ENCODE measurements around the gene LILRA2.
A peak's percentile ranks its signal among the peaks of the same experiment; 100 is the strongest.
"Not testable (repeated sequence)": the region's sequence is repeated elsewhere in the genome, so short reads cannot be mapped to it uniquely, and the experiment has no call there.

LILRA2 gene

GRCh38 chr19:54608792-54609191 is 35.2 kb downstream of the LILRA2 start:
- DNase-seq = no peak

- no peak for DNase-seq
Observed at GRCh38 chr19:54609356-54609791, 35.8 kb downstream of the LILRA2 start.

DNA sequence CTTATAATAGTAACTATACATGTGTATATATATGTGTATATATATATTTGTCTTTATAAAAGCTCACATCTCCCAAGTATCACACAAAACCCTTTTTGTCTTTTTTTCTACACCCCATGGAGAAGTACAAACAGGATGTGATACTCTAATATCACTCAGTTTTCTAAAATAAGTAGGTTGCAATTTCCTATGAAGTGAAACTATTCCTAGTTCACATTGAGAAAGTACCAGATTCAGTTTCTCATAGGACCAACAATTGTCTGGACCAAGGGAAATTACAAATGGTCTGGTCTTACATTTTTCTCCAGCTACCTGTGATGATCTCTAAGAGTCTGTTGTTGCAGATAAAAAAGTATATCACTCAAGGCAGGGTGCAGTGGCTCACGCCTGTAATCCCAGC is 38.8 kb downstream of the LILRA2 start:
- no peak for DNase-seq

GRCh38 chr19:54614726-54615125 is 41.1 kb downstream of the LILRA2 start:
- DNase-seq = no peak

DNA sequence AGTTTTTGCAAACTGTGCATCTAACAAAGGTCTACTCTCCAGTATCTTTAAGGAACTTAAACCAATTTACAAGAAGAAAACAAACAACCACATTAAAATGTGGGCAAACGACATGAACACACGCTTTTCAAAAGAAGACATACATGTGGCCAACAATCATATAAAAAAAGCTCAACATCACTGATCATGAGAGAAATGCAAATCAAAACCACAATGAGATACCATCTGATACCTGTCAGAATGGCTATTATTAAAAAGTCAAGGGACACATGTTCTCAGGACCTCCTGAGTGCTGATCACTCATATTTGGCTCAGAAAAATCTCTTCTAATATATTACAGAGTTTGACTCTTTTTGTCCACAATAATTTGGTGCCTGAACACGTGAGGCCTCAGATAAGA is 42.5 kb downstream of the LILRA2 start:
- no peak for DNase-seq

- no peak for DNase-seq
Observed at GRCh38 chr19:54616821-54617560, 43.4 kb downstream of the LILRA2 start.

DNA sequence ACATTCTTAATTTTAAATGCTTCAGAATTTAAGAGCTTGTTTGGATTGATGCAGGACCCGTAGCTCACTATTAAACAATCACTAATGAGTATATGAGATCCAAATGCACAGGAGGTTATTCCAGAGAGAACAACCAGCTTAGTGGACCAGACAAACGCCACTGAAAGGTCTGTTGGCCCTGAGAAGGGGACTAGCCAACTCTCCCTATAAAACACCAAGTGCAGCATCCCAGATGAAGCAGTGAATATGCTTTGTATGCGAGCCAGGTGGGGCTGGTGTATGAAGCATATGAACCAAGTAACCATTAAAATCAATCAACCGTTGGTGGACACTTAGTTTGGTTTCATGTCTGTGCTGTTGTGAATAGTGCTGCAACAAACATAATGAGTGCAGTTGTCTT is 46.9 kb downstream of the LILRA2 start:
- DNase-seq = no peak

GRCh38 chr19:54622431-54622830 is 48.8 kb downstream of the LILRA2 start:
- DNase-seq = no peak

GRCh38 chr19:54624234-54624633 is 50.6 kb downstream of the LILRA2 start:
- DNase-seq = not testable (repeated sequence)

DNA sequence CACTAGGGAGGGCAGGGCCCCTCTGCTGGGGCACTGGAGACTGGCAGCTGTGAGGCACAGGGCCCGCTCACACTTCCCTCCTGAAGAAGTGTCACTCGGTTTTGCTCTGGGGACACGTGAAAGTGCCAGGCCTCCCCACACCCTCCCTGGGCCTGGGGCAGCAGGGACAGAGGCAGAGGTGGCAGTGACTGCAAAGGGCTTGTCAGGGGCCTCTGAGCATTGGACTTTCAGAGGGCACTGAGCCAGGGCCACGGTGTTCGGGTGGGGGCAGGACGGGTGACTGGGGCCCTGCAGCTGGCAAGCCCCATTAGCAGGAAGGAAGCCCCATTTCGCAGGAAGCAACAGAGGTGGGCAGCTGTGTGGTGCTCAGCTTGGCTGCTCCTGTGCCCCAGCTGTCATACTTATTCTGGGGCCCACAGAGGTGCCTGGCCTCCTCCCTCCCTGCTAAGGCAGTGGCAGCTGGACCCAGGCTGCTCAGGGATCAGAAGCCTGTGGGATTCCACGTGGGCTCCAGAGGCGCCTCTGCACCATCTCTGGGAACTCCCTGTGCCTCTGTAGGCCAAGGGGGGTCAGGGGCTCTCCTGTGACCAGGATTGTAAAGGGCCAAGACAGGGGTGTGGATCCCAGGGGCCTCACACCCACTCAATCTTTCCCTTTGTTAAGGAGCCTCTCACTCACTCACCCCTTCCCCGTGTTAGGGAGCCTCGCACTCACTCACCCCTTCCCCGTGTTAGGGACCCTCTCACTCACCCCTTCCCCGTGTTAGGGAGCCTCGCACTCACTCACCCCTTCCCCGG is 51.5 kb downstream of the LILRA2 start:
- DNase-seq = not testable (repeated sequence)

GRCh38 chr19:54626757-54627156 is 53.2 kb downstream of the LILRA2 start:
- no peak for DNase-seq

GRCh38 chr19:54627912-54628311 is 54.3 kb downstream of the LILRA2 start:
- not testable (repeated sequence) for DNase-seq

- DNase-seq = peak in 3 of 58 donors; percentile 1 to 4 (median 1)
Observed at GRCh38 chr19:54630262-54630661, 56.7 kb downstream of the LILRA2 start, which contains the start of gene LILRB1. LILRB1 (plus strand) TSS chr19:54630484; CDS start chr19:54631074, 590 bp downstream.

DNA sequence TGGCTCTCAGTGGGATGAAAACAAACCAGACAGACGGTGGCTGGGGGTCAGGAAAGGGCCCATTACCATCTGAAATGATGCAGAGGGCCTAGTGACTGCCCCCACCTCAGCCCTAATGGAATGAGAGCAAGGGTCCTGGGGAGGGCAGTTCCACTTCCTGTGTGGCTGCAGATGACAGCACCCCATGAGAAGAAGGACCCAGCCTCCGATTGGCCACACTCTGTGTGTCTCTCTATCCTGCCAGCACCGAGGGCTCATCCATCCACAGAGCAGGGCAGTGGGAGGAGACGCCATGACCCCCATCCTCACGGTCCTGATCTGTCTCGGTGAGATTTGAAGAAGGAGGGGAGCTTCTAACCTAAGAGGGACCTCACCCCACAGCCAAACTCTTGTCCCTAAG is 57.2 kb downstream of the LILRA2 start:
- DNase-seq = no peak

DNA sequence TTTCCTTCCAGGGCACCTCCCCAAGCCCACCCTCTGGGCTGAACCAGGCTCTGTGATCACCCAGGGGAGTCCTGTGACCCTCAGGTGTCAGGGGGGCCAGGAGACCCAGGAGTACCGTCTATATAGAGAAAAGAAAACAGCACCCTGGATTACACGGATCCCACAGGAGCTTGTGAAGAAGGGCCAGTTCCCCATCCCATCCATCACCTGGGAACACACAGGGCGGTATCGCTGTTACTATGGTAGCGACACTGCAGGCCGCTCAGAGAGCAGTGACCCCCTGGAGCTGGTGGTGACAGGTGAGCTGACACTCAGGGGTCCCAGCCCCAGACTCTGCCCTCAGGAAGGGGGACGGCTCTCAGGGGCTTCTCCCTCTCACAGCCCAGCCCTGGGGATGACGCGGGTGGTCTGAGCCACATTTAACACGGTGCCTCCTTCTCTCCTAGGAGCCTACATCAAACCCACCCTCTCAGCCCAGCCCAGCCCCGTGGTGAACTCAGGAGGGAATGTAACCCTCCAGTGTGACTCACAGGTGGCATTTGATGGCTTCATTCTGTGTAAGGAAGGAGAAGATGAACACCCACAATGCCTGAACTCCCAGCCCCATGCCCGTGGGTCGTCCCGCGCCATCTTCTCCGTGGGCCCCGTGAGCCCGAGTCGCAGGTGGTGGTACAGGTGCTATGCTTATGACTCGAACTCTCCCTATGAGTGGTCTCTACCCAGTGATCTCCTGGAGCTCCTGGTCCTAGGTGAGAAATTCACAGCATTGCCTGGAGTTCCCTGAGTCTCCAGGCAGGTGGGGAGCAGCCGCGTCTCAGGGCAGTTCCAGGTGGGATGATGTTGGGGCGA is 58.1 kb downstream of the LILRA2 start:
- not testable (repeated sequence) for DNase-seq

- not testable (repeated sequence) for DNase-seq
Observed at GRCh38 chr19:54632517-54632916, 58.9 kb downstream of the LILRA2 start.

- no peak for DNase-seq
Observed at GRCh38 chr19:54633401-54633800, 59.8 kb downstream of the LILRA2 start.

GRCh38 chr19:54636081-54636480 is 62.5 kb downstream of the LILRA2 start:
- DNase-seq = not testable (repeated sequence)

DNA sequence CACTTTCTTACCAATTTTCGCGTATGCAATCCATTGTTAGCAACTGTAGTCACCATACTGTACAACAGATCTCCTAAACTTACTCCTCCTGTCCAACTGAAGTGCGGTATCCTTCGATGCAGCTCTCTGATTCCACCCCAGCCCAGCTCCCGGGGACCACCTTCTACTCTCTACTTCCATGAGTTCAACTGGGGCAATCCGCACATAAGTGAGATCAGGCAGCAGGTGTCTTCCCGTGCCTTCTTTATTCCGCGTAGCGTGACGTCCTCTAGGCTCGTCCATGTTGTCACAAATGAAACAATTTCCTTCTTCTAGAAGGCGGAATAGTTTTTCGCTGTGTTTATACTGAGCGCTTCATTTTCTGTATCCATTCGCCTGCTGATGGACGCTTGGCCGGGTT is 65.1 kb downstream of the LILRA2 start:
- no peak for DNase-seq

All from anterior cingulate cortex (tissue), 58 donors.